ENCODE measurements around the gene ADD1.

ADD1 gene

DNA sequence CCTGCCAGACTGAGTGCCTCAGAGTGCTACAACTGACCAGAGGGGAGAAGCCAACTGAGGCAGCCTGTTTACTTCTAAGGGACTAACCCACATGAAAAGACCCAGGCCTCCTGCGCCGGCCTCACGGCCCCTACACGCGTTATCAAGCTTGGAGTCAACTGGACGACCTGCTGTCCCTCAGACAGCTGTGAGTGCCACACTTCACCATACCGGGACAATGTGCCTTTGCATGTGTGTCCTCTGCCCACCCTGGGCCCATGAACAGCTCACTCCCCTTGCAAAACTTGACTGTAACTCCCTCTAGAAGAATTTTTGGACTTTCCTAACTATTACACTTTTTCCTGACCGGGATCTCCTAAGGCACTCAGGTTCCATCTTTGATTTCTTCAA, 117.8 kb downstream of the ADD1 start:
- in situ Hi-C loops (cut with MboI; ENCODE audit: low sequenced_read_pairs) = no loop called here

GRCh38 chr4:2961811-2962441, 118.3 kb downstream of the ADD1 start:
- in situ Hi-C loops (cut with MboI; ENCODE audit: low sequenced_read_pairs) = no loop called here

- in situ Hi-C loops (cut with MboI; ENCODE audit: low sequenced_read_pairs) = no loop called here
Measured at GRCh38 chr4:2962614-2963174, 119.0 kb downstream of the ADD1 start.

DNA sequence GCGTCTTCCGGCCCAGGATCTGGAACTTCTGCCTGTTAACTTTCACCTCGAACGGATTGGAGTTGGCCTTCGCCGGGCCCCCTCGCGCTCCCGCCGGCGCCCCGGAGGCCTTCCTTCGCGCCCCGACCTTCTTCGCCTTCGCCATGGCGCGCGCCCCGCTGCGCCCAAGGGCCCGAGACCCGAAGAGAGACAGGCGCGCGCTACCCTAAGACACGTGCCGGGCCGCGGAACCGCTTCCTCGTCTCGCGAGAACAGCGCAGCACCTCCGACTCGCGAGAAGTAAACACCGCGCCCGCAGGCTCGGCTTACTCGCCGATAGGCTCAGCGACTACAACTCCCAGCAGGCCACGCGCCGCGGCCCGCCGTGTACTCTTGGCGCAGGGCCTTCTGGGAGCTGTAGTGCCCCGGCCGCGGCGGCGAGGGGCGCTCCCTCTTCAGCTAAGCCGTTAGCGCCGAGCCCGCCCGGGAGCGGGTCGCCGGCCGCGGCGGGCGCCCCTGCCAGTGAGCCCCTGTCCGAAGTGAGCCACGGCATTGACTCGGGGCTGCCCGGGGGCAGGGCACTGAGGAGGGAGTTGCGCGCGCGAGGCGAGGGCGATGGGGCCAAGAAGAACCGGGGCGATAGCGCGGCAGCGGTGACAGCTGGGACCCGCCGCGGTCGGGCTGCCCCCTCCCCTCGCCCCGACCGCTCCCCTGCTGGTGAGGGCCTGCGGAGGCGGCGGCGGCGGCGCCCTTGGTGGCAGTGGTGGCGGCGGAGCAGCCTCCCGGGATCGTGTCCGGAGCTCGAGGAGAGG, 119.7 kb downstream of the ADD1 start, which contains the start of the genes GRK4 and NOP14:
GRK4 (plus strand) TSS at position 397 of the 791 bp plus-strand sequence. CDS start 500 bp downstream, outside the sequence.
NOP14 (minus strand) TSS at position 232 of the 791 bp plus-strand sequence; CDS start at position 145, 87 bp downstream.
- in situ Hi-C loops (cut with MboI; ENCODE audit: low sequenced_read_pairs) = no loop called here

DNA sequence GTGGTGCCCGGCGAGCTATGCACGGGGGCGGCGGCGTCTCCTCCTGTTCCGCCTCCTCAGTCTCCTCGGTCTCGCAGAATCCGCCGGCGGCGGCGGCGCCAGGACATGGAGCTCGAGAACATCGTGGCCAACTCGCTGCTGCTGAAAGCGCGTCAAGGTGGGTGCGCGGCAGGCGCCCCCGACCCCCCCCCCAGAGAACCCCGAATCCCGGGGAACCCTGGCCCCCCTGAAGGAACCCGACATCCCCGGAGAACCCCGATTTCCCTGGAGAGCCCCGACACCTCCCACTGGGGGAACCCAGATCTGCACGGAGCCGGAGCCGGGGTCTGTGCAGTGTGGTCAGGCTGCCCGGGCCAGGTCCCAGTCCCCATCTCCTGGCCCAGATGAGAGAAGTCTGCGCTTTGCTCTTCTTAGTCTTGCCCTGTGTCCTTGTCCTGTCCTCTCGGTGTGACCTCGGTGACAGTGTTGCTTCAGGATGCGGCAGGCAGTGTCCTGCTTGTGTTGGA, 120.4 kb downstream of the ADD1 start:
- in situ Hi-C loops (cut with MboI; ENCODE audit: low sequenced_read_pairs) = no loop called here

GRCh38 chr4:2964706-2965258, 121.1 kb downstream of the ADD1 start:
- in situ Hi-C loops (cut with MboI; ENCODE audit: low sequenced_read_pairs) = no loop called here

DNA sequence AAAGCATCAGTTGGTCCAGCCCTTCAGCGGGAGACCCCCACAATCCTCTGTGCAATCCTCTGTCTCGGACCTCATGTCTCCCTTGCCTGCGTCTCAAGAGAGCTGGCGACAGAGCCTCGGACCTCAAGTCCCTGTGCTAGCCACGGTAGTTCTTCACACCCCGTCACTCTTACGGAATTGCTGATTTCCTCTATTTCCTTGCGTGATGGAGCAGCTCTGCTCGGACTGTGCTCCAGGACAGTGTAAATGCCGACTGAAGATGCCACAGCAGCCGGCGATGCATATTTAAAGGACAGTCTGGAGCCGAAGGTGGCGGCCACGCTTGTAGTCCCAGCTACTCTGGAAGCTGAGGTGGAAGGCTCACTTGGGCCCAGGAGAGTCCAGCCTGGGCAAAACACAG, 121.6 kb downstream of the ADD1 start:
- in situ Hi-C loops (cut with MboI; ENCODE audit: low sequenced_read_pairs) = no loop called here

GRCh38 chr4:2968381-2968780, 124.7 kb downstream of the ADD1 start:
- in situ Hi-C loops (cut with MboI; ENCODE audit: low sequenced_read_pairs) = no loop called here

GRCh38 chr4:2971275-2971674, 127.6 kb downstream of the ADD1 start:
- in situ Hi-C loops (cut with MboI; ENCODE audit: low sequenced_read_pairs) = no loop called here

DNA sequence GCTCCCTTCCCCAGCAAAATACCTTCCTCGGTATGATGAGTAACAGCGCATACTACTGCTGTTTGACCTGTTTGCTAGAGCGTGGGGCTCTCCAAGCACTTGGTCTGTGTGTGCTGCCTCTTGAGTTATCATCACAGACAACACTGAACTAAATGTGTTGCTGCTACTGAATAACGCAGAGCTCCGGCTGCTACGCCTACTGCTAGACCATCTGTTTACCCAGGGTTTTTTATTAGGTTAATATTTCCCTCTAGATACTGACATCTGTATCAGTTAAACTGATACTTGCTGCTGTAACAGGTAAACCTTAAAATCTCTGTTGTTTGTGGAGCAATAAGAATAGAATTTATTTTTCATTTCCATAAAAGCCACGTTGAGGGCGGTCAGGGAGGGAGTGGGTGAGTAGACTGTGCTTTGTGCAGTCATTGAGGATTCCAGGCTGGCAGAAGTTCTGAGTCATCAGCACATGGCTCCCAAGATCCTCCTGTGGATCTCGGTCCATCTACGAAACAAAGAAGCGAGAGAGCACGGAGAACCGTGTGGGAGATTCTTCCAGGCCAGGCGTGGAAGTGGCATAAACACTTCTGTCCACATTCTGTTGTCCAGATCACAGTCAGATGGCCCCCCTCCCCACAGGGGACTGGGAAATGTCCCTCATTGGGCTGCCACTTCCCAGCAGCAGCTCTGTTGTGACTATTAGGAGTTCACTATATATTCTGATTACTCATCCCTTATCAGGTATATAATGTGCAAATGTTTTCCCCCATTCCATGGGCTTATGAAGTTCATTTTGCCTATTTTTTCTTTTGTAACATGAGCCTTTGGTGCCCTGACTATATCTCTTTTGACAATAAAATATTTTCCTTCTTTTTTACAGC, 133.8 kb downstream of the ADD1 start:
- in situ Hi-C loops (cut with MboI; ENCODE audit: low sequenced_read_pairs) = no loop called here
